Measurements from ENCODE around the gene THBD.

GRCh38 chr20:23022849-23023248 lies 26.6 kb downstream of the THBD start:
- TF ChIP-seq CTCF (IDR thresholded peaks at IDR 0.05) (no peak), POLR2A (IDR thresholded peaks at IDR 0.05) (no peak)
